Measurements from ENCODE around the gene NNMT.

The NNMT gene

DNA sequence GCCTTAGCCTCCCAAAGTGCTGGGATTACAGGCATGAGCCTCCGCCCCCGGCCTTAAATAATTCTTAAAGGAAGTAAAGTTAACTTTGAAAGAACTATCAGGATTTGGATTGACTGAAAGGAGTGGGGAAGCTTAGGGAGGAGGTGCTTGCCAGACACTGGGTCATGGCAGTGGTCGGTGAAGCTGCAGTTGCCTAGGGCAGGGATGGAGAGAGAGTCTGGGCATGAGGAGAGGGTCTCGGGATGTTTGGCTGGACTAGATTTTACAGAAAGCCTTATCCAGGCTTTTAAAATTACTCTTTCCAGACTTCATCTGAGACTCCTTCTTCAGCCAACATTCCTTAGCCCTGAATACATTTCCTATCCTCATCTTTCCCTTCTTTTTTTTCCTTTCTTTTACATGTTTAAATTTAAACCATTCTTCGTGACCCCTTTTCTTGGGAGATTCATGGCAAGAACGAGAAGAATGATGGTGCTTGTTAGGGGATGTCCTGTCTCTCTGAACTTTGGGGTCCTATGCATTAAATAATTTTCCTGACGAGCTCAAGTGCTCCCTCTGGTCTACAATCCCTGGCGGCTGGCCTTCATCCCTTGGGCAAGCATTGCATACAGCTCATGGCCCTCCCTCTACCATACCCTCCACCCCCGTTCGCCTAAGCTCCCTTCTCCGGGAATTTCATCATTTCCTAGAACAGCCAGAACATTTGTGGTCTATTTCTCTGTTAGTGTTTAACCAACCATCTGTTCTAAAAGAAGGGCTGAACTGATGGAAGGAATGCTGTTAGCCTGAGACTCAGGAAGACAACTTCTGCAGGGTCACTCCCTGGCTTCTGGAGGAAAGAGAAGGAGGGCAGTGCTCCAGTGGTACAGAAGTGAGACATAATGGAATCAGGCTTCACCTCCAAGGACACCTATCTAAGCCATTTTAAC, at the start of gene NNMT:
NNMT (plus strand) TSS at position 724 of the 929 bp plus-strand sequence; CDS start at position 882, 158 bp downstream.
- in situ Hi-C loops (cut with MboI; ENCODE audit: low sequenced_read_pairs): no loop called here

DNA sequence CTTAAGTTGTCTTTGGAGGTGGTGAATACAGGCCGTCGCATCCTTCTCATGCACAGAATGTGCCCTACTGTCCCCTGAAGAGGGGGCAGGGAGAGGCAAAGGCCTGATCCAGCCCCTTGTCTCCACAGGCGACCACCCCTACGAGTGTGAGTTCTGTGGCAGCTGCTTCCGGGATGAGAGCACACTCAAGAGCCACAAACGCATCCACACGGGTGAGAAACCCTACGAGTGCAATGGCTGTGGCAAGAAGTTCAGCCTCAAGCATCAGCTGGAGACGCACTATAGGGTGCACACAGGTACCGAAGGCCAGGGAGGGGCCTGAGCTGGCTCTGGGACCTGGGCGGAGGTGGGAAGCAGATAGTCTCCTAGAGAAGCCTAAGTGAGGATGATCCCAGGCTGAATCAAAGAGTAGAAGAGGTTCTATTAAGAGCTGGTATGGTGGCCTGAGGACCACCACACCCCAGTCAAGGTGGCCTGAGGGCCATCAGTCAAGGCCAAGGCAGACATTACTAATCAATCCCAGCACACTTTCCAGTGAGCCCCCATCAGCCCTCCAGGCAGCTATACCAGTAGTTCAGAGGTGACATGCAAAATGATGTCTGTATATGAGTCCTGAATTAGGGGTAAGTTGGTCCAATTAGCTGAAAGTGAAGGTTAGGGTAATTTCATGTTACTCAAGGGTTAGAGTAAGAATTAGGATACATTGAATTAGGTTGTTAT, 49.0 kb upstream of the NNMT start:
- in situ Hi-C loops (cut with MboI; ENCODE audit: low sequenced_read_pairs): no loop called here

DNA sequence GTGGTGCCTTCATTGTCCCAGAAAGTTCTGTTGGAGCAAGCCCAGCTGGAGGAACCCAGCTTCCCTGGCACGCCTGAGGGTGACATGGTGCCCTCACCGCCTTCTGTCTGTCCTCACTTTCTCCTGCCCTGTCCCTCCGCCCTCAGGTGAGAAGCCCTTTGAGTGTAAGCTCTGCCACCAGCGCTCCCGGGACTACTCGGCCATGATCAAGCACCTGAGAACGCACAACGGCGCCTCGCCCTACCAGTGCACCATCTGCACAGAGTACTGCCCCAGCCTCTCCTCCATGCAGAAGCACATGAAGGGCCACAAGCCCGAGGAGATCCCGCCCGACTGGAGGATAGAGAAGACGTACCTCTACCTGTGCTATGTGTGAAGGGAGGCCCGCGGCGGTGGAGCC, 46.0 kb upstream of the NNMT start:
- in situ Hi-C loops (cut with MboI; ENCODE audit: low sequenced_read_pairs): loop anchor here (25.0 kb wide), 2 partner anchors 363 to 938 kb away; partner anchors contain the start of genes TTC12 and USP28

DNA sequence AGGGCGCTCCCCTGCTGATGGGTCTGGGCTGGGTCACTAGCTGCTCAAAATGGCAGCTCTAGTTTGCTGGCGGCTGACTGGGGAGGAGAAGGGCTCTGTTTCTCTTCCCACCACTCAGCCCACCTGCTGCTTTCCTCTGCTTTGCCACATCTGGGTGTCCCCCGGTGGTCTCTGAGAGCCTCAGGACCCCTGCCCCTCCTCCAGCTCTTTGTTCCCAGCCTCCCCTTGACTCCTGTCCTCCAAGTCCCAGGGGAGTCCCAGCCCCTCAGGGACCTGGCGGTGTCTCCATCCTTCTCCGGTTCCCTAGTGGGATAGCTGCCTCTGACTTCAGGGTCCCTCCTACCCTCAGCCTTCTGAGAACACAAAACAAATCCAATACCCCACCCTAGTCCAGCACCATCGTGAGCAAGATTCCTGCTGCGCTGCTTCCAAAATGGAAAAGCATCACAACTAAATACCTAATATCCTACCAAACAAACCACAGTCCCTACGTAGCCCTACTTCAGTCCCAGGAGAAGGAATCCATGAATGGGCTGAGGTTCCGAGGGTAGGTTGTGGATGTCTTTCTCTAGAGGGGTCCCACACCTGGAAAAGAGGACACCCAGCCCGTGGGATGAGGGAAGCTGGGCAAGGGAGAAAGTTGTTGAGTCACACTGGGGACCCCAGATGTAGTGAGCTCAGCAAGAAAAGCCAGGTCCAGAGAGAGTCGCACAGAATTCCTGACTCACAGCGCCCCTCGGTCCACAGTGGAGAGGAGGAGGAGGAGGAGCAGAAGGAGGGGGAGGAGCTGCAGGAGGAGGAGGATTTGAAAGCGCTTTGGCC, 45.0 kb upstream of the NNMT start:
- in situ Hi-C loops (cut with MboI; ENCODE audit: low sequenced_read_pairs): loop anchor here (25.0 kb wide), 2 partner anchors 364 to 939 kb away; partner anchors contain the start of genes TTC12 and USP28

DNA sequence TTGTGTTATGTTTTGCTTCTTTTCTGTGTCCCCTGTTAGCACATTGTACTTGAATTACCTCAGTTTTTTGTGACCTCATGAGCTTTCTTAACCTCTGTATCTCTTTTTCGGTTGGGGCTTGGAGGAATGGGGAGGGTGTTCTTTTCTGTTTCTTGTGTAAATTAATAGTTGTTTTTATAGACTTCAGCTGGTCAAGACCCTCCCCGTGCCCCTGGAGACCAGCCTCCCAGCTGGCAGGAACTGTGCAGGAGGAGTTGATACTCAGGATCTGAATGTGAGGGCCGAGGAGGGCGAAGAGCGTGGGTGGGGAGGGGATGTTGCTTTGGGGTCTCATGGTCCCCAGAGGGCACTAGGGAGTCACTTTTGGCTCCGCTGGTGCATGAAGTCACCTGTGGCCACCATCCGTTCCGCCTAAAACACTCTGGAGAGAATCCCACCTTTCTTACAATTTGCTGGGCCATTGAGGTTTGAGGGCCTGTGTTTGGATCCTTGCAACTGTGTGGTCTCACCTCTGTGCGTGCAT, 44.3 kb upstream of the NNMT start:
- in situ Hi-C loops (cut with MboI; ENCODE audit: low sequenced_read_pairs): loop anchor here (25.0 kb wide), 2 partner anchors 365 to 940 kb away; partner anchors contain the start of genes TTC12 and USP28

DNA sequence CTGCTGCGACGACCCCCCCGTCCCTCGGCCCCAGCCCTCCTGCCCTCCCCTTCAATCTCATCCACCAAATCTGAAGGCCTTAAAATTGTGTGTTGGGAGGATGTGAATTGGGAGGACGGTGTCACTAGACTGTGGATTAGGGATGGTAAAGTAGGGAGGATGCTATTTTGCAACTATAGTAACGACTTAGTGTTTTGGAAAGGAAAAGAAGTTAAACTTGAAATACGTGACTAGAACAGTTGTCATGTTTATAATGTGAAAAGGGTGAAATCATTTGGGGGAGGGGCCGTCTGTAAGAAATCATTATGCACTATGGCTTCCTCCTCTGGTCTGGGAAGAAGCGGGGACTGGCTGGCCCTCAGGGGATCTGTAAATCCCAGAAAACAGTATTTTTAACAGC, 43.4 kb upstream of the NNMT start:
- in situ Hi-C loops (cut with MboI; ENCODE audit: low sequenced_read_pairs): loop anchor here (25.0 kb wide), 2 partner anchors 365 to 940 kb away; partner anchors contain the start of genes TTC12 and USP28

DNA sequence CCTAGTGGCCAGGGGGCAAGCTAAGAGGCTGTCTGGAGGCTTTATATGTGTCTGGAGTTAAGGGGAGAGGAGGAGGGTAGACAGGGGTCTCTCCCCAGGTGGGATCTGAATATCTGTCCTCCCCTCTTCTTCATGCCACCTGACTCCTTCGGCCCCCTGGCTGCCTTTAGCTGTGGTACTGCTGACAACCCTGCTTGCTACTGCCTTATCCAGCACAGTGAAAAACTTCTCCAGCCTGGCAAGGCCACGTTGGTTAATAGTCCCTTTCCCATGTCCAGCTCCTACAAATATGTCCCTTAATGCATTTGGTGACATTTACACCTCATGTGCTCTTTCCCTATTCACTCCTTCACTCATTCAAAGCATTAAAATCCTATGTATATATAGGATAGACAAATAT, 42.4 kb upstream of the NNMT start:
- in situ Hi-C loops (cut with MboI; ENCODE audit: low sequenced_read_pairs): loop anchor here (25.0 kb wide), 2 partner anchors 366 to 941 kb away; partner anchors contain the start of genes TTC12 and USP28

DNA sequence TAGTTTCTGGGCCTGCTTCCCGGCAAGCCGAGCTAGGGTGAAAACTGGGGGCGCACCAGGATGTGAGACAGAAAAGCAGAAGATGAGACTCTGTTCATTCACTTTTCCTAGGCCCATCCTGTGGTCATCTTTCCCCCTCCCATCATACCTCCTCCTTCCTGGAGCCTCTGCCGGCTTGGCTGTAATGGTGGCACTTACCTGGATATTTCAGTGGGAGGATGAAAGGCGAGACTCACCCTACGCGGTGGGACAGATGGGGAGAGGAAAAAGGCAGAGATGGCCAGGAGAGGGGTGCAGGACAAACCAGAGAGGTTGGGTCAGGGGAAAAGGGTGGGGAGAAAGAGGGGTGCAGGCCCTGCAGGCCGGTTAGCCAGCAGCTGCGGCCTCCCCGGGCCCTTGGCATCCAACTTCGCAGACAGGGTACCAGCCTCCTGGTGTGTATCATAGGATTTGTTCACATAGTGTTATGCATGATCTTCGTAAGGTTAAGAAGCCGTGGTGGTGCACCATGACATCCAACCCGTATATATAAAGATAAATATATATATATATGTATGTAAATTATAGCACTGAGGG, 41.5 kb upstream of the NNMT start:
- in situ Hi-C loops (cut with MboI; ENCODE audit: low sequenced_read_pairs): loop anchor here (25.0 kb wide), 2 partner anchors 367 to 942 kb away; partner anchors contain the start of genes TTC12 and USP28

DNA sequence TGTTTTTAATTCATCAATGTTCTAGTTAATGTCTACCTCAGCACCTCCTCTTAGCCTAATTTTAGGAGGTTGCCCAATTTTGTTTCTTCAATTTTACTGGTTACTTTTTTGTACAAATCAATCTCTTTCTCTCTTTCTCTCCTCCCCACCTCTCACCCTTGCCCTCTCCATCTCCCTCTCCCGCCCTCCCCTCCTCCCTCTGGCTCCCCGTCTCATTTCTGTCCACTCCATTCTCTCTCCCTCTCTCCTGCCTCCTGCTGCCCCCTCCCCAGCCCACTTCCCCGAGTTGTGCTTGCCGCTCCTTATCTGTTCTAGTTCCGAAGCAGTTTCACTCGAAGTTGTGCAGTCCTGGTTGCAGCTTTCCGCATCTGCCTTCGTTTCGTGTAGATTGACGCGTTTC, 40.9 kb upstream of the NNMT start:
- in situ Hi-C loops (cut with MboI; ENCODE audit: low sequenced_read_pairs): loop anchor here (25.0 kb wide), 2 partner anchors 368 to 943 kb away; partner anchors contain the start of genes TTC12 and USP28

DNA sequence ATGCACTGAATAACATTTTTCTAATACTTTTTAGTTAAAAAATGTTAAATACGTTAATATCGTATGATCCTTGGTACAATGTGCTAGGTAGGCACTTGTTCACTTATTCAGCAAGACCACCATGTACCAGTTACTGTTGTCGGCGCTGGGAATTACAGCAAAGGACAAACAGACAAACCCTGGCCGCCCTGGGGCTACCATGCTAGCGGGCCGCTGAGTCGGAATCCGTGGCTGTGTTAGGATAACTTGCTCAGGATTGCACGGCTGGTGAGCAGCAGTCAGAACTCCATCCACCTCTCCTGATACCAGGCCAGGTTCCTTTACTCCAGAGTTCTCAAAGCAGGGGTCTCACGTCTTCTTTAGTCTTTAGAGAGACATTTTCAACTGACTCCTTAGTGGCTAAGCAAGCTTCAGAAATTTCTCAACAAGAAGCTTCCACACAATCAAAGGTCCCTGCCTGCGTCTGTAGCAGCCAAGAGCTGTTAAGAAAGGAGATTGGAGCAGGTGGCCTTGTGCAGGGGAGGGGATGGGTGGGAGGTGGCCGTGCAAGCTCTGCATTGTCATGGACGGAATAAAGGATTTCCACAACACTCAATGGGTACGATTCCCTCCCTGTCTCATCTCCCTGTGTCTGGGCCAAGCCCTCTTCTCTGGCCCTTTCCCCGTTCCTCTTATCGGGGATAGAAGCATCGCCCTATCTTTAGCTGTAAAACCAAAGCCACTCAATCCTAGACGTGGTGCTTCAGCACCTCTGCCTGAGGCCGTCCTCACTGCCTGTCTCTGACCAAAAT, 39.8 kb upstream of the NNMT start:
- in situ Hi-C loops (cut with MboI; ENCODE audit: low sequenced_read_pairs): loop anchor here (25.0 kb wide), 2 partner anchors 369 to 944 kb away; partner anchors contain the start of genes TTC12 and USP28

DNA sequence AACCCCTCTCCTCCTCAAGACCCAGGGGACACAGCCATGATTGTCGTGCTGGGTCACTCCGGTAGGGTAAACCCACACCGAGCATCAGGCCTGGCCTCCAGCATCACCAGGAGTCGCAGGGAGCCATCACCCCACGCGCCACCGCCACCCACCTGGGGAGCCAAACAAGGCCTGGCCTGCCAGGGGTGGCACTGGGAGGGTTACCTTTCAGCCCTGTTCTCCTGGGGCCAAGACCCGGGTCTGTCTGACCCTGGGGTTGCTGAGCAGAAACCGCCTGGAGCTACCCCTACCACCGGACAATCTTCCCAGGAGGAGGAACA, 39.3 kb upstream of the NNMT start:
- in situ Hi-C loops (cut with MboI; ENCODE audit: low sequenced_read_pairs): loop anchor here (25.0 kb wide), 2 partner anchors 370 to 945 kb away; partner anchors contain the start of genes TTC12 and USP28

DNA sequence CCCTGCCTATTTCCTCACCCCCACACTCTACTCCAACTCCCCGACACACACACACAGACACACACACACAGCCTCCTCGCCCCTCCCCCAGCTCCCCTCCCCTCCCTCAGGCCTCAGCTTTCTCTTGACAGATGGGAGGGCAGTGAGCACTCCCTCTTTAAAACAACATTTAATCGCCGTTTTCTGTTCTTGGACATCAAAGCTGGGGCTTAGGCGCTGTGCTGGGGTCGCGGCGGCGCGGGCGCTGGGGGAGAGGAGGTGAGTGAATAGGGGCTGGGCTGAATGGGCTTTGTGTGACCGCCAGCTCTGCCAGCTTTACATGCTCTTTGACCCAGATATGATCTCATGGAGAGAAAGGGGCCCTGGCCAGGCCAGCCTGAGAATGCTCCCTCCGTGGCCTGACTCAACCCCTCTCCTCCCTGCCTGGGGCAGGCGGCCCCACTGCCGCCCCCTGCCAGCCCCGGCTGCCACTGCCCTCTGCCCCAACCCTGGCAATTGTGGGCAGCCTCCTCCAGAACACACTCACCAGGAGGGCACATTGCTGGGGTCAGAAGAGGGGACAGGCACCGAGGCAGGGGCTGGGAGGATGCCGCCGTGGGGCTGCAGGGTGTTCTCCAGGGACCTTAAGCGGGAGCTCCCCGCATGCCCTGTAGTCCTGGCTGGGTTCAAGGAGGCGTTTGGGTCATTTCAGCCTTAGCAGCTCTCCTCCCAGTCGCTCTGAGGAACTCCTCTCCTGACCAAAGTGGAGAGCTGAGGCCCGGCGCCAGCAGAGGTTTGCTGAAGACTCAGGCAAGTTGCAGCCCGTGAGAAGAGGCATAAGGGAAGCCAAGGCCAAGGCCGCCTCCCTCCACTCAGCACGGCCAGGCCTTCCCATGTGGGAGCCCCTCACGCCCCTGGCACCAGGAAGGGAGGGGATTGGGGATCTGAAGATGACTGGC, 38.3 kb upstream of the NNMT start:
- in situ Hi-C loops (cut with MboI; ENCODE audit: low sequenced_read_pairs): loop anchor here (25.0 kb wide), 2 partner anchors 371 to 946 kb away; partner anchors contain the start of genes TTC12 and USP28

DNA sequence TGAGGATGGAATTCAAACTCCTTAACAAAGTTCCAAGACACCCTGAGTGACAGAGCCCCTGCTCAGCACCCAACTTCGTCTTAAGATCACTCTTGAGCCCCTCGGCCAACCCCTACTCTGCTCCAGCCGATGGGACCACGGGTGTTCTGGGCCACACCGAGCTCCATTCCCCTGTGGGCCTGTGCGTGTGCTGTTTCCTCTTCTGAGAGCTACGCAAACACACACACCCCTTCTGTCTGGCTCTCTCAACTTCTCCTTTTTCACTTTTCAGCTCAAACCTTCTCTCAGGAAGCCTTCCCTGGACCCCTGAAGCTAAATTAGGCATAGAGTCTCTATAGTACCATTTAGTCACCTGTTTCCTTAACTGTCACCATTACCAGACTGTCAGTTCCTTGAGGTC, 37.5 kb upstream of the NNMT start:
- in situ Hi-C loops (cut with MboI; ENCODE audit: low sequenced_read_pairs): loop anchor here (25.0 kb wide), 2 partner anchors 371 to 946 kb away; partner anchors contain the start of genes TTC12 and USP28

DNA sequence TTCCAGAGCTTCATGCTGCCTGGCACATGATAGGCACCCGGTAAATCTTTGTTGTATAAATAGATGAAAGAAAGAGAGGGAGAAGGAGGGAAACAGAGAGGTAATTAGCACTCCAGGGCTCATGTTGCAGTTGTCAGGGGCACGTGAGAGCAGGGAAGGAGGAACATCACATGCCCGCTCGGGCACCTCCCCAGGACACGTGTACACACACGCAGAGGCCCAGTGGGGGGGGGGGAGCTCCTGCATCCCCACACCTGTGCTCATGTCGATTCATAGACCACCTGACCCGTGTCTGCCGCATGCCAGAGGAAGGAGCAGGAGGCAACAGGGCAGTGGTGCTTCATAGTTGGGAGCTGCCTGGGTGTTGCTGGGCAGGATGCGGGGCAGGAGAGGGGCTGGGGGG, 37.1 kb upstream of the NNMT start:
- in situ Hi-C loops (cut with MboI; ENCODE audit: low sequenced_read_pairs): loop anchor here (25.0 kb wide), 2 partner anchors 372 to 947 kb away; partner anchors contain the start of genes TTC12 and USP28

DNA sequence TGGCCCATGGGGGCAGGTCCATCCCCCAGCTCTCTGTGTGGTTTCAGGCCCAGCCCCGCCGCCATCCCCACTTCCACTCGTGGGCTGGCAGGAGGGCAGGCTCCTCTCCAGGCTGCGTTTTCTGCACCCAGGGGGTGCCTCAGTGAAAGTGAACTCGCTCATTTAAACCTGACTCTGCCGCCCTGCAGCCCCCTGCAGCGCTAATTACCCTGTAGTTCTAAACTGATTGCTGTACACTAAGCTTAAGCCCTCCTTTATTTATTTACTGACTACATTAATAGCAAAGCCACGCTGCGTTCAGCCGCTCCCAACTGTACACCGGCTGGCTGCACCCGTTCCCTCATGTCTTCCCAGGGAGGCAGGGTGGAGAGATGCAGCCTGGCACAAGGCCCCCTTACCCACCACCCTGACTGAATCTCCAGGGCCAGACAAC, 36.6 kb upstream of the NNMT start:
- in situ Hi-C loops (cut with MboI; ENCODE audit: low sequenced_read_pairs): loop anchor here (25.0 kb wide), 2 partner anchors 372 to 947 kb away; partner anchors contain the start of genes TTC12 and USP28

DNA sequence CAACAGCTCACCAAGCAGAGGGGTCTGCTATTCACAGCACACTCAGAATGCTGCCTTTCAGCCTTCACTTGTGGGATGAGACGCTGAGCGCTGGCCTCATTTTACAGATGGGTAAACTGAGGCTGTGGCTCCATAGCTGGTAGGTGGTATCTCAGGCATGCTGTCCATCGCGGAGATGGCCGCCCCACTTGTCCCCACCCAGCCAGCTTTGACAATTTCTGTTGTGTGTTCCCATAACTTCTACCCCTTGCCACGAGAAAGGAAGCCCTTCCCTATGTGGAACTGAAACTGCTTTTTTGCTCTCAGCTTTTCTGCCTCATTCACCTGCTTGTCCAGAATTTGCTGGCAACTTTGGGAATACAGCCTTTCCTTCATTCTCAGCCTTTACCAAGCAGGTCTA, 36.1 kb upstream of the NNMT start:
- in situ Hi-C loops (cut with MboI; ENCODE audit: low sequenced_read_pairs): loop anchor here (25.0 kb wide), 2 partner anchors 373 to 948 kb away; partner anchors contain the start of genes TTC12 and USP28

DNA sequence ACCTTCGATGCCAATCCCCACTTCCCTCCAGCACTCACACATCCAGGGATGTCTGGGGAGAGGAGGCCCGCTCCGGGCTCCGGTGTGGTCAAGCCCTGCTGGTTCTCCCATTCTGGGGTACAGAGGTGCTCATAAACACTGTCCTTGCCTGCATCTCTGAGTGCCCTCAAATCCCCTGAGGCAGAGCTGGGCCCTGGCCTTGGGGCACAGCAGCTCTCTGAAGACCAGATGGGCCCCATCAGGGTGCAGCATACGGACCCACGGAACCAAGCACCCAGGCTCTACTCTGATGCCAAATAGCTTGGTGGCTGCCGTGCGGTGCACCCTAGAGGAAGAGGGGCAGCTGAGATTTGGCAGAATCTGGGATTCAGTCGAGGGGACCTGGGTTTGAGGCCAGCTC, 35.7 kb upstream of the NNMT start:
- in situ Hi-C loops (cut with MboI; ENCODE audit: low sequenced_read_pairs): loop anchor here (25.0 kb wide), 2 partner anchors 373 to 948 kb away; partner anchors contain the start of genes TTC12 and USP28

Measured in HL-60/S4 treated with retinoic acid at 250 ng/mL for 4 days and 3 days (cell line).